Activated T-cell treated with anti-CD3 and anti-CD28 coated beads for 1 hour (primary cell): ENCODE data around the gene UBE2L3.
A peak's percentile ranks its signal among the peaks of the same experiment; 100 is the strongest.
"Not testable (repeated sequence)": the region's sequence is repeated elsewhere in the genome, so short reads cannot be mapped to it uniquely, and the experiment has no call there.

Experiments
- DNase-seq: peaks from one replicate; pipeline ENCODE4 v3.0.0-alpha.2; 2020; ENCODE audit warnings: low read depth

Gene UBE2L3

GRCh38 chr22:21602579-21602978 is 35.1 kb downstream of the UBE2L3 start:
- no peak for DNase-seq

- no peak for DNase-seq
Observed at GRCh38 chr22:21603973-21604372, 36.5 kb downstream of the UBE2L3 start.

GRCh38 chr22:21605887-21606564 is 38.5 kb downstream of the UBE2L3 start:
- no peak for DNase-seq

GRCh38 chr22:21606775-21607174 is 39.3 kb downstream of the UBE2L3 start:
- no peak for DNase-seq

GRCh38 chr22:21609556-21610157 is 42.1 kb downstream of the UBE2L3 start:
- not testable (repeated sequence) for DNase-seq

- DNase-seq, result no peak
Observed at GRCh38 chr22:21611210-21611977, 43.9 kb downstream of the UBE2L3 start.

- DNase-seq, result no peak
Observed at GRCh38 chr22:21612858-21613257, 45.3 kb downstream of the UBE2L3 start.

- no peak for DNase-seq
Observed at GRCh38 chr22:21613553-21614233, 46.2 kb downstream of the UBE2L3 start.

GRCh38 chr22:21615731-21616130 is 48.2 kb downstream of the UBE2L3 start:
- DNase-seq, result no peak

GRCh38 chr22:21617337-21617736 is 49.8 kb downstream of the UBE2L3 start:
- not testable (repeated sequence) for DNase-seq

- no peak for DNase-seq
Observed at GRCh38 chr22:21621025-21621424, 53.5 kb downstream of the UBE2L3 start.

- no peak for DNase-seq
Observed at GRCh38 chr22:21622011-21622918, 54.8 kb downstream of the UBE2L3 start.

- DNase-seq, result no peak
Observed at GRCh38 chr22:21622919-21623647, 55.6 kb downstream of the UBE2L3 start.

- DNase-seq, result no peak
Observed at GRCh38 chr22:21623648-21623970, 56.1 kb downstream of the UBE2L3 start.

- peak; percentile 45 for DNase-seq
Observed at GRCh38 chr22:21624120-21624879, 56.8 kb downstream of the UBE2L3 start.

- DNase-seq, result no peak
Observed at GRCh38 chr22:21624880-21625791, 57.6 kb downstream of the UBE2L3 start.

GRCh38 chr22:21626073-21626734 is 58.7 kb downstream of the UBE2L3 start:
- DNase-seq, result no peak

GRCh38 chr22:21626735-21627469 is 59.4 kb downstream of the UBE2L3 start:
- no peak for DNase-seq
